Measurements from ENCODE around the gene CSRP2.

Gene CSRP2

GRCh38 chr12:76890151-76891143 lies 11.6 kb upstream of the CSRP2 start:
- no peak for DNase-seq

GRCh38 chr12:76888775-76889174 lies 10.0 kb upstream of the CSRP2 start:
- DNase-seq = no peak

- no peak for DNase-seq
These were observed 5.0 kb upstream of the CSRP2 start for GRCh38 chr12:76883811-76884210.

- DNase-seq = no peak
These were observed 4.3 kb upstream of the CSRP2 start for GRCh38 chr12:76883151-76883550.

GRCh38 chr12:76882367-76882766 lies 3.5 kb upstream of the CSRP2 start:
- no peak for DNase-seq

GRCh38 chr12:76881142-76881541 lies 2.3 kb upstream of the CSRP2 start:
- no peak for DNase-seq

- DNase-seq = no peak
These were observed 1.8 kb upstream of the CSRP2 start for GRCh38 chr12:76880519-76881023.

GRCh38 chr12:76879710-76880518 lies 1.1 kb upstream of the CSRP2 start:
- DNase-seq = no peak

- no peak for DNase-seq
These were observed 520 bp downstream of the CSRP2 start for GRCh38 chr12:76878099-76878898.

GRCh38 chr12:76876696-76877229 lies 2.1 kb downstream of the CSRP2 start:
- no peak for DNase-seq

GRCh38 chr12:76874491-76875190 lies 4.2 kb downstream of the CSRP2 start:
- no peak for DNase-seq

- DNase-seq = no peak
These were observed 4.8 kb downstream of the CSRP2 start for GRCh38 chr12:76874027-76874426.

GRCh38 chr12:76872415-76872814 lies 6.4 kb downstream of the CSRP2 start:
- DNase-seq = no peak

- DNase-seq = no peak
These were observed 7.1 kb downstream of the CSRP2 start for GRCh38 chr12:76871742-76872141.

GRCh38 chr12:76871082-76871481 lies 7.7 kb downstream of the CSRP2 start:
- DNase-seq = no peak

GRCh38 chr12:76866726-76867125 lies 12.1 kb downstream of the CSRP2 start:
- DNase-seq = no peak

- DNase-seq = no peak
These were observed 12.7 kb downstream of the CSRP2 start for GRCh38 chr12:76866151-76866567.

- DNase-seq = no peak
These were observed 13.9 kb downstream of the CSRP2 start for GRCh38 chr12:76864791-76865400.

- no peak for DNase-seq
These were observed 15.0 kb downstream of the CSRP2 start for GRCh38 chr12:76863837-76864236.

- DNase-seq = no peak
These were observed 15.7 kb downstream of the CSRP2 start for GRCh38 chr12:76863005-76863670.

GRCh38 chr12:76860256-76860655 lies 18.6 kb downstream of the CSRP2 start:
- DNase-seq = no peak
